Measurements from ENCODE around the gene GPC3.

The GPC3 gene

DNA sequence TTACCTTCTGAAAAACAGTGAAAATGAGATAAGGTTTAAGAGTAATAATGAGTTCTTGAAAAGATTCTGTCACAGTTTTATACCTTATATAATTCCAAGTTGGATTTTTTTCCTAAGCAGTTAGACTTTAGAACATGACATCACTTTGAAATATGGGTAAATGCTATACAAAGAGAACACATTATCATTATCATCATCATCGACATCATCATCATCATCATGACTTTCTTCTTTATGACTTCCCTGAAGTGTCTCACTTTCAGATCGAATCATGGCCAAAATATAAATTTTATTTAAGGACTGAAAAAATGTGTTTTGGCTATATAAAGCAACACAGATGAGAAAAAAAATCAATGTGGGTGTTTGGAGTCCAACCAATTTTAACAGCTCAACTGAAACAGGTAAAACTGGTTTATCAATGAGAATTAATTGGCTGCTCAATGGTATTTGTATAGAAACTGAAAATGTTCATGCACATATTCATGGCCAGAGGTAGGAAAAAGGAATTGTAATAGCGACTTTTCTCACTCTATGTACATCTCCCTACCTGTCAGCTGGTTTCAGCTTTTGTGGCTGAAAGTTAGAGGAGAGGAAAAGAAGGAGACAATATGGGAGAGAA lies 327.0 kb downstream of the GPC3 start:
- FAIRE-seq, result no peak
- no peak for DNase-seq (ENCODE audit: insufficient read length)
- no peak for TF ChIP-seq POLR2AphosphoS5 (IDR thresholded peaks at IDR 0.05; ENCODE audit: low read depth, low read length)
- no peak for TF ChIP-seq TAF1 (IDR thresholded peaks at IDR 0.05; ENCODE audit: borderline replicate concordance, low read depth, low read length)
- no peak for TF ChIP-seq POLR2A (IDR thresholded peaks at IDR 0.05; ENCODE audit: low read depth, low read length)

- TF ChIP-seq POLR2AphosphoS5 (IDR thresholded peaks at IDR 0.05; ENCODE audit: low read depth, low read length) (no peak), TAF1 (IDR thresholded peaks at IDR 0.05; ENCODE audit: borderline replicate concordance, low read depth, low read length) (no peak), POLR2A (IDR thresholded peaks at IDR 0.05; ENCODE audit: low read depth, low read length) (no peak)
- no peak for DNase-seq (ENCODE audit: insufficient read length)
- FAIRE-seq, result no peak
These were observed 329.8 kb downstream of the GPC3 start for GRCh38 chrX:133655275-133656265.

GRCh38 chrX:133654811-133655210 lies 330.6 kb downstream of the GPC3 start:
- FAIRE-seq (no peak), DNase-seq (ENCODE audit: insufficient read length) (no peak)
- TF ChIP-seq TAF1 (IDR thresholded peaks at IDR 0.05; ENCODE audit: borderline replicate concordance, low read depth, low read length) (no peak), POLR2A (IDR thresholded peaks at IDR 0.05; ENCODE audit: low read depth, low read length) (no peak), POLR2AphosphoS5 (IDR thresholded peaks at IDR 0.05; ENCODE audit: low read depth, low read length) (no peak)

DNA sequence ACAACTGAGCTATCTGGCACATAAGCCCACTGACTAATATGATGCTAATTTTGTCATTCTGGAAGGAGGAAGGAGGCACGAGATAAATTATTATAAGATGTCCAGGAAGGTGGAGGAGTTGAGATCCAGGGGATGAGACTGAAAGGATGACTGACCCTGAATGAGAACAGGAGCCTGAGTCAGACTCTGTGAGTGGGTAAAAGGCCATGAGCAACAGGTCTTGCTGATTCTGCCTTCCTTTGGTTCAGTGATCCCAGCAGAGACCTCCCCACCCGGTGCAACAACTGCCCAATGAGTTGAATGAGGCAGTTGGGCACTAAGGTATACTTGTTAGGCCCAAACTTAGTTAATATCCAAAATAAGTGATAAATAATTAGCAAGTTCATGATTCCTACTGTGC lies 332.0 kb downstream of the GPC3 start:
- TF ChIP-seq POLR2A (IDR thresholded peaks at IDR 0.05; ENCODE audit: low read depth, low read length) (no peak), TAF1 (IDR thresholded peaks at IDR 0.05; ENCODE audit: borderline replicate concordance, low read depth, low read length) (no peak), POLR2AphosphoS5 (IDR thresholded peaks at IDR 0.05; ENCODE audit: low read depth, low read length) (no peak)
- FAIRE-seq, result no peak
- no peak for DNase-seq (ENCODE audit: insufficient read length)

DNA sequence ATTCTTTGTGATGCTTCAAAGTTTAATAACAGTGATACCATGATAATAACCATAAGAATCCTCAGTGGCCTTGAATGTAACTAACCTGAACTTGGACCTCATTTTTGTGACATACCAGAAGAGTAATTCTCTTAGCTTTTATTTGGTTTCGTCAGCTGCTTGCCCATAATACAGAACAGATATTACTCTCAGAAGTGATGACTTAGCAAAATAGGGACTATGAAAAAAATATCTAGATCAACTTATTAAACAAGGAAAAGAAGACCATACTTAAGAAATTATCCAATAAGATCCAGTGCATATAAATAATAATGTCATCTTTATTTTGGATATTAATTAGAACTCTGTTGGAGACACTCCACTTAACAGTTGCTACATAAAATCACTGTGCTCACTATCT lies 333.2 kb downstream of the GPC3 start:
- no peak for FAIRE-seq
- no peak for DNase-seq (ENCODE audit: insufficient read length)
- TF ChIP-seq POLR2AphosphoS5 (IDR thresholded peaks at IDR 0.05; ENCODE audit: low read depth, low read length) (no peak), TAF1 (IDR thresholded peaks at IDR 0.05; ENCODE audit: borderline replicate concordance, low read depth, low read length) (no peak), POLR2A (IDR thresholded peaks at IDR 0.05; ENCODE audit: low read depth, low read length) (no peak)

DNA sequence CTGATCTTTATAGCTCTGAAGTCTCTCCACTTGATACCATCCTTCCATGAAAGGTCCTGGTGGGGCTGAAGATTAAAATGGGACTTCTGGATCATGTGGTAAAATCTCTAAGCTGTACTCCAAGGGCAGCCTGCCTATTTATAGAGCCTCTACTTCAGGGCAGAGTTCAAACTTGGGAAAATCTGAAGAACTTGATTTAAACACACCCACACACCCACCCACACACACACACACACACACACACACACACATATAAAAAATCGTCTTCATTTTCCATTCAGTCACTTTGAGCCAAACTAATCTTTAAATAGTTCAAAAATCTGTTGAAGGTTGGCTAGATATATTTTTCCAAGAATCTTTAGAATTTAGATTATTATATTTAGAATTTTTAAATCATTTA lies 335.2 kb downstream of the GPC3 start:
- no peak for FAIRE-seq

DNA sequence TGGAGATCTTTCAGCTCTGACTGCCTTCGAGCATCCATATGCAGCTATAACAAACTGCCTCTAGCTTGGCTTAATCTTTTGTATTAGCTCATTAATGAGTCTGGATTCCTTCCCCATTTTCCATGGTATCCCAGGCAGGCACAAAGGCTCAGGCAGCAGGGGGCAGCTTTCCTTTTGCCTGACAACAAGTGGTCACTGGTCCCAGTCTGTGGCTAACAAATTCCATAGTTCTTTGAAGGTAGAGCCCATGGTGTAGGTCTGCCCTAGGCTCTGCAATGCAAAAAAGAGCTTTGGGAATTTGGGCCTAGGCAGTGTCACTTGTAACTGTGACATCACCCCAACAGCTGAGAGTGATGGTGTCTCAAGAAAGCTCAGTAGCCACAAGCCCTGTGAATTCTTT lies 335.7 kb downstream of the GPC3 start:
- FAIRE-seq (no peak), DNase-seq (ENCODE audit: insufficient read length) (no peak)
- TF ChIP-seq TAF1 (IDR thresholded peaks at IDR 0.05; ENCODE audit: borderline replicate concordance, low read depth, low read length), result no peak
- no peak for TF ChIP-seq POLR2AphosphoS5 (IDR thresholded peaks at IDR 0.05; ENCODE audit: low read depth, low read length)
- TF ChIP-seq POLR2A (IDR thresholded peaks at IDR 0.05; ENCODE audit: low read depth, low read length), result no peak

More for the DNA sequence above, 335.2 kb downstream of the GPC3 start:
- no peak for TF ChIP-seq POLR2AphosphoS5 (IDR thresholded peaks at IDR 0.05; ENCODE audit: low read depth, low read length)
- no peak for TF ChIP-seq TAF1 (IDR thresholded peaks at IDR 0.05; ENCODE audit: borderline replicate concordance, low read depth, low read length)
- no peak for TF ChIP-seq POLR2A (IDR thresholded peaks at IDR 0.05; ENCODE audit: low read depth, low read length)
- DNase-seq (ENCODE audit: insufficient read length), result no peak

DNA sequence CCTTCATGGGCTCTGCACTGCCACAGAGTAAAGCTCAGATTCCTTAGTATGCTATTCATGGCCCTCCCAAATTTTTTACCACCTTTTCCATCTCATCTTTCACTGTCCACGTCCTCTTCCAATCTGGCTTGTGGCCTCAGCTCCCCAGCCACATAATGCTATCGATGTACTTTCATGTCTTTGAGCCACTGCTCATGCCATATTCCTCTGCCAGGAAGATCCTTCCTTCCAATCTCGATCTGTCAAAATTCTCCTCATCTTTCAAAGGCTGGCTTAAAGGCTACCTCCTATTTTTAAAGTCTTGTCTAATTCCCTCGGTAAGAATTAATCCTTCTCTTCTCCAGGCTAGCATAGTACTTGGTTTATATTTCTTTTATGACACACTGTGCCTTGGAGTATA lies 336.8 kb downstream of the GPC3 start:
- TF ChIP-seq POLR2AphosphoS5 (IDR thresholded peaks at IDR 0.05; ENCODE audit: low read depth, low read length) (no peak), POLR2A (IDR thresholded peaks at IDR 0.05; ENCODE audit: low read depth, low read length) (no peak), TAF1 (IDR thresholded peaks at IDR 0.05; ENCODE audit: borderline replicate concordance, low read depth, low read length) (no peak)
- DNase-seq (ENCODE audit: insufficient read length), result no peak
- FAIRE-seq, result no peak

DNA sequence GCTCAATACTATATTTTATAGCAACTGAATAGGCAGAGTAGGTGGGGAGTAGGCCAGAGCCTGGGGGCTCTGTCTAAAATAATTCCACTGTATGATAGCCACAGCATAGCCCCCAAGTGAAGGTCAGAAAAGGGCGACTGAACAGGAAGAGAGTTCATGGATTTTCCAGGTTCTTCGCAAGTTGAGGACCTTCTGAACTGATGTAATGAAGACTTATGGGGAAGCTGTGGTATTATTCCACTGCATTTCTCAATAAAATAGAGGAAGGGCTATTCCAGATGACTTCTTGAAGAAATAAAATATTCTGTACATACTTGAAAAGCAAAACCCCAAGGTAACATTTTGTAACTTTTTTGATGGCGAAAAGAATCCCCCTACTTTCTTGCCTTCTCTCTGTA lies 338.7 kb downstream of the GPC3 start:
- DNase-seq (ENCODE audit: insufficient read length), result no peak
- TF ChIP-seq POLR2AphosphoS5 (IDR thresholded peaks at IDR 0.05; ENCODE audit: low read depth, low read length), result no peak
- no peak for TF ChIP-seq POLR2A (IDR thresholded peaks at IDR 0.05; ENCODE audit: low read depth, low read length)
- TF ChIP-seq TAF1 (IDR thresholded peaks at IDR 0.05; ENCODE audit: borderline replicate concordance, low read depth, low read length), result no peak
- no peak for FAIRE-seq

- FAIRE-seq (no peak), DNase-seq (ENCODE audit: insufficient read length) (no peak)
- TF ChIP-seq POLR2AphosphoS5 (IDR thresholded peaks at IDR 0.05; ENCODE audit: low read depth, low read length) (no peak), POLR2A (IDR thresholded peaks at IDR 0.05; ENCODE audit: low read depth, low read length) (no peak), TAF1 (IDR thresholded peaks at IDR 0.05; ENCODE audit: borderline replicate concordance, low read depth, low read length) (no peak)
These were observed 339.2 kb downstream of the GPC3 start for GRCh38 chrX:133645977-133646718.

DNA sequence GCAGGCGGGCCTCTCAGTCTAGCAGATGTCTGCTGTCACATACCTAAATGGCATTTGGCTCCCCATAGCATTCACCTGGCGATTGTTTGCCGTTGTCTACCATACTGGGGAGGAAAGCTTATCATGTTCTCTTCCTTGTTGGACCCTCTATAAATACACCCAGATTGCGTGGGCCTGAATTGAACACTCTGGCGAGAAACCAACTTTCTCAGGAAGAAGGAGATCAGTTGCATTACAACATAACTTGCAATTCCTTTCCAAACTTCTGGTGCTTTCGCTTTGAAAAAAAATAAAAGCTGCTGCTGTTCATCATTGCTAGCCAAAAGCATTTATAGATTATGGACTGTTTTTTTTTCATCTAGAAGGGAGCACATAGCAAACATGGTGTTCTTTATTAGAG lies 340.1 kb downstream of the GPC3 start:
- FAIRE-seq, result no peak

More for the DNA sequence above, 340.1 kb downstream of the GPC3 start:
- no peak for DNase-seq (ENCODE audit: insufficient read length)
- TF ChIP-seq POLR2A (IDR thresholded peaks at IDR 0.05; ENCODE audit: low read depth, low read length) (no peak), POLR2AphosphoS5 (IDR thresholded peaks at IDR 0.05; ENCODE audit: low read depth, low read length) (no peak), TAF1 (IDR thresholded peaks at IDR 0.05; ENCODE audit: borderline replicate concordance, low read depth, low read length) (no peak)
